ENCODE measurements around the gene CA6.

Gene CA6

DNA sequence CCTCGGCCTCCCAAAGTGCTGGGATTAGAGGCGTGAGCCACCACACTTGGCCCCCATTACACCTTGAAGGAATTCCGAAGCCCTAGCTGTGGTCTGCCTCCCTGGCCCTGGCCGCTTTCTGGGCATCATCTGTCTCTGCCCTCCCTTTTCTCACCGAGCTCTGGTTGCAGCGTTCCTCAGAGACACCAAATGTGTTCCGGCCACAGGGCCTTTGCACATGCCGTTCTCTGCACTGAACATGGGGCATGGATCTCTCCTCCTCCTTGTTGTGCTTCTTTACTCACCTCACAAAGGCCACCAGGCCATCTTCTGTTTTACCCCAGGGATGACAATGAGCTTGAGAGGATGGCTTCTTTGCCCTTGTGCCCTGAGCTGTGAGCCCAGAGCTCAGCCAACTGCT lies 39.3 kb downstream of the CA6 start:
- no peaks in the 10 kb centered on the region for H3K9me3 ChIP-seq (replicated peaks; ENCODE audit: insufficient read depth, low read length)
- H3F3A ChIP-seq (ENCODE audit: insufficient read depth, low read length), result no peaks in the 10 kb centered on the region

GRCh38 chr1:8985915-8986813 lies 40.5 kb downstream of the CA6 start:
- TF ChIP-seq EZH2 (optimal IDR thresholded peaks at IDR 0.05; ENCODE audit: low read depth, low read length) (no peak), EZH2phosphoT487 (IDR thresholded peaks at IDR 0.05; ENCODE audit: low read length) (no peak)
- no peak overlapping the region for H3K4me3 ChIP-seq (ENCODE audit: low read length)
- peaks cover 4% of the 10 kb centered on the region; the same call in 1 of the 2 replicates for H3K27me3 ChIP-seq (replicated peaks; ENCODE audit: insufficient read depth, low read length)
- no peak for DNase-seq
- no peak overlapping the region for H3K27ac ChIP-seq (ENCODE audit: low read length)
- no peaks in the 10 kb centered on the region for H3K36me3 ChIP-seq (replicated peaks; ENCODE audit: insufficient read depth, low read length)
- no peaks in the 10 kb centered on the region for H3K79me2 ChIP-seq (ENCODE audit: low read length)
- H4K20me1 ChIP-seq (ENCODE audit: insufficient read depth, low read length), result no peaks in the 10 kb centered on the region
- no peak overlapping the region for H2AFZ ChIP-seq (ENCODE audit: low read length)
- H3K4me2 ChIP-seq (ENCODE audit: low read depth, low read length), result no peak overlapping the region
- H3K9me3 ChIP-seq (replicated peaks; ENCODE audit: insufficient read depth, low read length), result no peaks in the 10 kb centered on the region
- no peaks in the 10 kb centered on the region for H3K4me1 ChIP-seq (ENCODE audit: low read length)
- H3K9me2 ChIP-seq (replicated peaks; ENCODE audit: insufficient read depth, low read length), result no peaks in the 10 kb centered on the region
- H3F3A ChIP-seq (ENCODE audit: insufficient read depth, low read length), result no peaks in the 10 kb centered on the region
- H3K9ac ChIP-seq (ENCODE audit: low read length), result no peak overlapping the region

More for the DNA sequence above, 39.3 kb downstream of the CA6 start:
- Histone ChIP-seq H3K9ac (ENCODE audit: low read length) (no peak overlapping the region), H3K27ac (ENCODE audit: low read length) (no peak overlapping the region), H3K36me3 (replicated peaks; ENCODE audit: insufficient read depth, low read length) (no peaks in the 10 kb centered on the region), H2AFZ (ENCODE audit: low read length) (no peak overlapping the region), H3K4me2 (ENCODE audit: low read depth, low read length) (no peak overlapping the region), H3K4me3 (ENCODE audit: low read length) (no peak overlapping the region), H4K20me1 (ENCODE audit: insufficient read depth, low read length) (no peaks in the 10 kb centered on the region), H3K9me2 (replicated peaks; ENCODE audit: insufficient read depth, low read length) (no peaks in the 10 kb centered on the region), H3K27me3 (replicated peaks; ENCODE audit: insufficient read depth, low read length) (peaks cover 12% of the 10 kb centered on the region; the same call in 1 of the 2 replicates), H3K4me1 (ENCODE audit: low read length) (no peaks in the 10 kb centered on the region), H3K79me2 (ENCODE audit: low read length) (no peaks in the 10 kb centered on the region)
- TF ChIP-seq, protein P1, sequence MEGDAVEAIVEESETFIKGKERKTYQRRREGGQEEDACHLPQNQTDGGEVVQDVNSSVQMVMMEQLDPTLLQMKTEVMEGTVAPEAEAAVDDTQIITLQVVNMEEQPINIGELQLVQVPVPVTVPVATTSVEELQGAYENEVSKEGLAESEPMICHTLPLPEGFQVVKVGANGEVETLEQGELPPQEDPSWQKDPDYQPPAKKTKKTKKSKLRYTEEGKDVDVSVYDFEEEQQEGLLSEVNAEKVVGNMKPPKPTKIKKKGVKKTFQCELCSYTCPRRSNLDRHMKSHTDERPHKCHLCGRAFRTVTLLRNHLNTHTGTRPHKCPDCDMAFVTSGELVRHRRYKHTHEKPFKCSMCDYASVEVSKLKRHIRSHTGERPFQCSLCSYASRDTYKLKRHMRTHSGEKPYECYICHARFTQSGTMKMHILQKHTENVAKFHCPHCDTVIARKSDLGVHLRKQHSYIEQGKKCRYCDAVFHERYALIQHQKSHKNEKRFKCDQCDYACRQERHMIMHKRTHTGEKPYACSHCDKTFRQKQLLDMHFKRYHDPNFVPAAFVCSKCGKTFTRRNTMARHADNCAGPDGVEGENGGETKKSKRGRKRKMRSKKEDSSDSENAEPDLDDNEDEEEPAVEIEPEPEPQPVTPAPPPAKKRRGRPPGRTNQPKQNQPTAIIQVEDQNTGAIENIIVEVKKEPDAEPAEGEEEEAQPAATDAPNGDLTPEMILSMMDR (IDR thresholded peaks at IDR 0.05; ENCODE audit: low read length), result no peak
- TF ChIP-seq EZH2phosphoT487 (IDR thresholded peaks at IDR 0.05; ENCODE audit: low read length), result no peak
- TF ChIP-seq EZH2 (optimal IDR thresholded peaks at IDR 0.05; ENCODE audit: low read depth, low read length), result no peak
- no peak for DNase-seq

DNA sequence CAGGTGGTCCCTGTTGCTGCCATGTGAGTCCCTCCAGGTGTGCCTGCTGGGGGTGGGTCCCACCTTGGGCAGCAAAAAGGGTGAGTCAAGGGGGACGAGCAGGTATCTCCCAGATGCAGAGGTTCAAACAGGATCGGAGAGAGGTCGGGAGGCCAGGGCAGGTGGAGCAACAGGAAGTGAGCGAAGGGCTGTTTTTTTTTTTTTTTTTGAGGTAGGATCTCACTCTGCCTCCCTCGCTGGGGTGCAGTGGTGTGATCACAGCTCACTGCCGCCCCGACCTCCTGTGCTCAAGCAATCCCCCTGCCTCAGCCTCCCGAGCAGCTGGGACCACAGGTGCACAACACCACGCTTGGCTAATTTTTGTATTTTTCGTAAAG lies 41.1 kb downstream of the CA6 start:
- no peak overlapping the region for H2AFZ ChIP-seq (ENCODE audit: low read length)
- TF ChIP-seq EZH2phosphoT487 (IDR thresholded peaks at IDR 0.05; ENCODE audit: low read length), result no peak
- TF ChIP-seq EZH2 (optimal IDR thresholded peaks at IDR 0.05; ENCODE audit: low read depth, low read length), result no peak
- TF ChIP-seq, protein P1 (IDR thresholded peaks at IDR 0.05; ENCODE audit: low read length), result no peak
- H3K27ac ChIP-seq (ENCODE audit: low read length), result no peak overlapping the region
- H3K4me2 ChIP-seq (ENCODE audit: low read depth, low read length), result no peak overlapping the region
- no peak for DNase-seq
- H4K20me1 ChIP-seq (ENCODE audit: insufficient read depth, low read length), result no peaks in the 10 kb centered on the region
- H3K9me3 ChIP-seq (replicated peaks; ENCODE audit: insufficient read depth, low read length), result no peaks in the 10 kb centered on the region
- no peaks in the 10 kb centered on the region for H3K79me2 ChIP-seq (ENCODE audit: low read length)
- no peaks in the 10 kb centered on the region for H3K4me1 ChIP-seq (ENCODE audit: low read length)
- H3K27me3 ChIP-seq (replicated peaks; ENCODE audit: insufficient read depth, low read length), result no peaks in the 10 kb centered on the region; the same call in 1 of the 2 replicates
- H3K9me2 ChIP-seq (replicated peaks; ENCODE audit: insufficient read depth, low read length), result no peaks in the 10 kb centered on the region
- H3K9ac ChIP-seq (ENCODE audit: low read length), result no peak overlapping the region
- H3F3A ChIP-seq (ENCODE audit: insufficient read depth, low read length), result no peaks in the 10 kb centered on the region
- no peaks in the 10 kb centered on the region for H3K36me3 ChIP-seq (replicated peaks; ENCODE audit: insufficient read depth, low read length)
- no peak overlapping the region for H3K4me3 ChIP-seq (ENCODE audit: low read length)

Measured in MM.1S (cell line).